ENCODE data around the gene GFOD1. TPM values are rescaled to one million over a fixed set of nuclear protein-coding genes. Genes with fewer than 3 reads are reported as not detected.
A peak's percentile ranks its signal among the peaks of the same experiment; 100 is the strongest.

Gene GFOD1
- total and polyA plus RNA-seq, 10 of the 15 experiments (the other 5 are each of a cell fraction or from before 2014, with no cell fraction given) = 6.5 to 41.4 (median 16.0) TPM

GRCh38 chr6:13397359-13398068 is 89.9 kb downstream of the GFOD1 start (continued):
- TF ChIP-seq ZZZ3 (IDR thresholded peaks at IDR 0.05; ENCODE audit: control insufficient read depth, insufficient read length, low read depth) (no peak), RFX5 (IDR thresholded peaks at IDR 0.05; ENCODE audit: low read depth, low read length) (no peak), HCFC1 (IDR thresholded peaks at IDR 0.05; ENCODE audit: low read length) (no peak), RUNX3 (IDR thresholded peaks at IDR 0.05; ENCODE audit: low read length) (peak; percentile 42), CTCF (IDR thresholded peaks at IDR 0.05 in 2 of 3, conservative IDR thresholded peaks at IDR 0.05 in 1 of 3; ENCODE audit: control insufficient read depth in 2 of 3, extremely low read depth in 1 of 3, insufficient read depth in 1 of 3, low read depth in 3 of 3, low read length in 3 of 3) (no peak), E2F8 (IDR thresholded peaks at IDR 0.05; ENCODE audit: low read depth, partially characterized antibody) (no peak), NRF1 (conservative IDR thresholded peaks at IDR 0.05; ENCODE audit: low read depth, low read length) (no peak), FOXM1 (IDR thresholded peaks at IDR 0.05; ENCODE audit: low read depth, low read length) (no peak), IRF5 (IDR thresholded peaks at IDR 0.05; ENCODE audit: borderline replicate concordance) (no peak), NFYB (IDR thresholded peaks at IDR 0.05; ENCODE audit: insufficient read depth, low read depth, low read length) (no peak), MTA2 (IDR thresholded peaks at IDR 0.05; ENCODE audit: low read depth) (peak; percentile 36), REST (IDR thresholded peaks at IDR 0.05; ENCODE audit: low read depth, low read length) (no peak), HDGF (IDR thresholded peaks at IDR 0.05) (no peak), MTA3 (IDR thresholded peaks at IDR 0.05; ENCODE audit: borderline replicate concordance, low read length) (peak; percentile 49; the same call in 1 of the 2 replicates), CBX3 (IDR thresholded peaks at IDR 0.05; ENCODE audit: borderline replicate concordance, low read depth) (no peak), SMAD5 (IDR thresholded peaks at IDR 0.05; ENCODE audit: low read depth) (no peak), YBX1 (IDR thresholded peaks at IDR 0.05) (no peak), E2F4 (IDR thresholded peaks at IDR 0.05; ENCODE audit: low read depth, low read length) (no peak)

Measured in GM12878 (cell line).